GM21723 (cell line): Measurements from ENCODE around the gene MALL.
"Not testable (repeated sequence)": the region's sequence is repeated elsewhere in the genome, so short reads cannot be mapped to it uniquely, and the experiment has no call there.

Source experiments
- ATAC-seq: cut with Tn5 transposase; IDR thresholded peaks from one replicate; pipeline ENCODE4 v1.9.1; 2021; ENCODE audit warnings: mild to moderate bottlenecking, moderate library complexity; ENCODE audit not compliant: unreplicated experiment

Gene MALL

GRCh38 chr2:110054521-110055407, 60.9 kb downstream of the MALL start:
- not testable (repeated sequence) for ATAC-seq

- ATAC-seq, result not testable (repeated sequence)
These were observed 61.9 kb downstream of the MALL start for GRCh38 chr2:110053688-110054087.

GRCh38 chr2:110052166-110052565, 63.5 kb downstream of the MALL start:
- ATAC-seq, result not testable (repeated sequence)

- not testable (repeated sequence) for ATAC-seq
These were observed 65.4 kb downstream of the MALL start for GRCh38 chr2:110050222-110050621.

GRCh38 chr2:110049769-110050168, 65.9 kb downstream of the MALL start:
- not testable (repeated sequence) for ATAC-seq

- not testable (repeated sequence) for ATAC-seq
These were observed 67.1 kb downstream of the MALL start for GRCh38 chr2:110048255-110049197.

- not testable (repeated sequence) for ATAC-seq
These were observed 68.4 kb downstream of the MALL start for GRCh38 chr2:110047225-110047624.

- ATAC-seq, result not testable (repeated sequence)
These were observed 73.5 kb downstream of the MALL start for GRCh38 chr2:110041941-110042660.

- not testable (repeated sequence) for ATAC-seq
These were observed 78.3 kb downstream of the MALL start for GRCh38 chr2:110037336-110037735.

GRCh38 chr2:110035384-110035783, 80.2 kb downstream of the MALL start:
- ATAC-seq, result not testable (repeated sequence)

- ATAC-seq, result not testable (repeated sequence)
These were observed 80.7 kb downstream of the MALL start for GRCh38 chr2:110034935-110035334.
